Transverse colon (tissue), 4 donors: ENCODE data around the gene KIFC1.
"Not testable (repeated sequence)": the region's sequence is repeated elsewhere in the genome, so short reads cannot be mapped to it uniquely, and the experiment has no call there.

Source experiments
- POLR2AphosphoS5 ChIP-seq, 3 donors: sonication (generic); formaldehyde crosslinking; IDR thresholded peaks; one replicate each; pipeline ENCODE4 v1.6.1; 2016; ENCODE audit warnings: antibody characterized with exemption in 3 of 3
- TF ChIP-seq, protein P1 (sequence below), 5 experiments: fragments of 200-600 bp in 3 of 5; fragments of 450-650 bp in 2 of 5; sonication (generic) in 3 of 5; IDR thresholded peaks; 1 replicate in 2 of 5; 2 replicates in 3 of 5; pipeline ENCODE4 v1.5.1; 2016 to 2017; ENCODE audit warnings: antibody characterized with exemption in 5 of 5, inconsistent platforms in 3 of 5, mild to moderate bottlenecking in 2 of 5, moderate library complexity in 1 of 5

DNA sequence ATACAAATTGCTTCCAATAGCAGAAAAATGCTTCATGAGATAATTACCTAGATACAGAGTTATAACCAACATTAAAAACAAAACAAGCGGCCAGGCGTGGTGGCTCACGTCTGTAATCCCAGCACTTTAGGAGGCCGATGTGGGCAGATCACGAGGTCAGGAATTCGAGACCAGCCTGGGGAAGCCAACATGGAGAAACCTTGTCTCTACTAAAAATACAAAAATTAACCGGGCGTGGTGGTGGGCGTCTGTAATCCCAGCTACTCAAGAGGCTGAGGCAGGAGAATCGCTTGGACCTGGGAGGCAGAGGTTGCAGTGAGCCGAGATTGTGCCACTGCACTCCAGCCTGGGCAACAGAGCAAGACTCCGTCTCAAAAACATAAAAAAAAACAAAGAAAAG is 28.1 kb upstream of the KIFC1 start:
- TF ChIP-seq, protein P1, sequence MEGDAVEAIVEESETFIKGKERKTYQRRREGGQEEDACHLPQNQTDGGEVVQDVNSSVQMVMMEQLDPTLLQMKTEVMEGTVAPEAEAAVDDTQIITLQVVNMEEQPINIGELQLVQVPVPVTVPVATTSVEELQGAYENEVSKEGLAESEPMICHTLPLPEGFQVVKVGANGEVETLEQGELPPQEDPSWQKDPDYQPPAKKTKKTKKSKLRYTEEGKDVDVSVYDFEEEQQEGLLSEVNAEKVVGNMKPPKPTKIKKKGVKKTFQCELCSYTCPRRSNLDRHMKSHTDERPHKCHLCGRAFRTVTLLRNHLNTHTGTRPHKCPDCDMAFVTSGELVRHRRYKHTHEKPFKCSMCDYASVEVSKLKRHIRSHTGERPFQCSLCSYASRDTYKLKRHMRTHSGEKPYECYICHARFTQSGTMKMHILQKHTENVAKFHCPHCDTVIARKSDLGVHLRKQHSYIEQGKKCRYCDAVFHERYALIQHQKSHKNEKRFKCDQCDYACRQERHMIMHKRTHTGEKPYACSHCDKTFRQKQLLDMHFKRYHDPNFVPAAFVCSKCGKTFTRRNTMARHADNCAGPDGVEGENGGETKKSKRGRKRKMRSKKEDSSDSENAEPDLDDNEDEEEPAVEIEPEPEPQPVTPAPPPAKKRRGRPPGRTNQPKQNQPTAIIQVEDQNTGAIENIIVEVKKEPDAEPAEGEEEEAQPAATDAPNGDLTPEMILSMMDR (IDR thresholded peaks at IDR 0.05), result not testable (repeated sequence)
- not testable (repeated sequence) for TF ChIP-seq POLR2AphosphoS5 (IDR thresholded peaks at IDR 0.05)
